Erythroblast (primary cell): ENCODE data around the gene NOL4L.
A peak's percentile ranks its signal among the peaks of the same experiment; 100 is the strongest.
"Not testable (repeated sequence)": the region's sequence is repeated elsewhere in the genome, so short reads cannot be mapped to it uniquely, and the experiment has no call there.

Experiments used
- DNase-seq, 2 experiments: peaks; one replicate each; lab custom pipeline; 2025; lab: John Stamatoyannopoulos, UW
- GATA1 ChIP-seq: IDR thresholded peaks from 2 replicates; pipeline ENCODE4 v1.6.1; 2011; ENCODE audit warnings: low read depth, mild to moderate bottlenecking, control low read depth, low read length, moderate library complexity
- POLR2A ChIP-seq: IDR thresholded peaks from 2 replicates; pipeline ENCODE4 v1.6.1; 2011; ENCODE audit warnings: mild to moderate bottlenecking, low read length

The NOL4L gene

DNA sequence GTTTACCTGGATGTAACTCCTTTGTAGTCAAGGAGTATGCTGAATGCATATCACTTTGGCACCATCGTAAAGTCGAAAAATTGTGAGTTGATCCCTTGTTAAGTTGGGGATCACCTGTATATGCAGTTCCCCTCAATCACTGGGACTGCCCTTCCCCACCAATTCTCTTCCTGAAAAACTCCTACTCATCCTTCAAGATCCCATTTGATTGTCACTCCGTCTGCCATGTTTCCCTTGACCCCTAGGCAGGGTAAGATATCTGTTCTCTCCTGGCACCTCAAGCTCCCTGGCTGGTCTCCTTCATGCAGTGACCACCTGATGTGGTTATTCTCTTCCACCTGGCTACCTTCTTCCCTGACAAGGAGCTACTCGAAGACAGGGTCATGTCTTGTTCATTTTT is 10.0 kb upstream of the NOL4L start:
- DNase-seq = no peak
- TF ChIP-seq POLR2A (no peak), GATA1 (no peak)

DNA sequence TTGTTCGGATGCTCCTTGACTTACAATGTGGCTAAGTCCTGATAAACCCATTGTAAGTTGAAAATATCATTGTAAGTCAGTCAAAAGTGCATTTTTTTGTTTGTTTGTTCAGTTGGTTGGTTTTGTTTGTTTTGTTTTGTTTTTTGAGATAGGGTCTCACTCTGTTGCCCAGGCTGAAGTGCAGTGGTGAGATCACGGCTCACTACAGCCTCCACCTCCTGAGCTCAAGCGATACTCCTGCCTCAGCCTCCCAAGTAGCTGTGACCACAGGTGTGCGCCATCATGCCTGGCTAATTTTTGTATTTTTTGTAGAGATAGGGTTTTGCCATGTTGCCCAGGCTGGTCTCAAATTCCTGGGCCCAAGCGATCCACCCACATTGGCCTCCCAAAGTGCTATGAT is 9.5 kb upstream of the NOL4L start:
- DNase-seq = not testable (repeated sequence)

DNA sequence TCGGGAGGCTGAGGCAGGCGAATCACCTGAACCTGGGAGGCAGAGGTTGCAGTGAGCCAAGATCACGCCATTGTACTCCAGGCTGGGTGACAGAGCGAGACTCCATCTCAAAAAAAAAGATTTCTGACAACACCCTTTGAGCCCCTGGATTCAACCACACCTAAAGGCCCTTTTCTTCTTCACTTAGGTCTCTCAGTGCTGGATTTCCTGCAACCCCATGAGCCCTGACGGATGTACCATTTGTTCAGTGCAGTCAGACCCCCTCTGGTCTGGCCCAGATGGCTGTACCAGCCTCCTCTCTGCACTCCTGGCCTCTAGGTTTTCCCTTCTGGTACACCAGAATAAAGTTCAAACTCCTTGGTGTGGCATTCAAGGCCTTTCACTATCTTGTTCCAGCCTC is 9.1 kb upstream of the NOL4L start:
- DNase-seq = no peak
- TF ChIP-seq POLR2A (no peak), GATA1 (no peak)

DNA sequence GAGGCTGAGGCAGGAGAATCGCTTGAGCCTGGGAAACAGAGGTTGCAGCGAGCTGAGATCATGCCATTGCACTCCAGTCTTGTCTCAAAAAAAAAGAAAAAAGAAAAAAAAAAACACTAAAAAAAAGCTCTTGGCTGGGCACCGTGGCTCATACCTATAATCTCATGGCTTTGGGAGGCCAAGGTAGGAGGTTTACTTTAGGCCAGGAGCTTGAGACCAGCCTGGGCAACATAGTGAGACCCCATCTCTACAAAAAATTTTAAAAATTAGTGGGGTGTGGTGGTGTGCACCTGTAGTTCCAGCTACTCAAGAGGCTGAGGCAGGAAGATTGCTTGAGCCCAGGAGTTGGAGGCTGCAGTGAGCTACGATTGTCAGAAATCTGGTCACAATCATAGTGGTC is 7.5 kb upstream of the NOL4L start:
- DNase-seq = not testable (repeated sequence)

DNA sequence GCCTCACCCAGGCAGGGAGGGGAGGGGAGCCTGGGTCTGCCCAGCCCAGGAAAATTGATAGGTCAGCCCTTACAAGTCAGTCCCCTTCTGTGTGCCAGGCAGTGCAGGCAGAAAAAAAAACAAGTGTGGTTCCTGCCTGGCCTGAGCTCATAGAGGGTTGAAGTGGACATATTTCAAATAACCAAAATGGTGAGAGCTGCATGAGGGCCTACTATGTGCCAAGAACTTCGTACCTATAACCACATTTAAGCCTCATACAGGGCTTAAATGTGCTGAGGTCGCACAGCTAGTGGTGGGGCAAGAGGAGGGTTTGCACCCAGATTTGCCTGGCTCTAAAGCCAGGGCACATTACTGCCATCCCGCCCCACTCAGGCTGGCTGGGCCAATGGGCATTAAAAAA is 6.9 kb upstream of the NOL4L start:
- no peak for TF ChIP-seq POLR2A
- TF ChIP-seq GATA1 = no peak
- DNase-seq = no peak

DNA sequence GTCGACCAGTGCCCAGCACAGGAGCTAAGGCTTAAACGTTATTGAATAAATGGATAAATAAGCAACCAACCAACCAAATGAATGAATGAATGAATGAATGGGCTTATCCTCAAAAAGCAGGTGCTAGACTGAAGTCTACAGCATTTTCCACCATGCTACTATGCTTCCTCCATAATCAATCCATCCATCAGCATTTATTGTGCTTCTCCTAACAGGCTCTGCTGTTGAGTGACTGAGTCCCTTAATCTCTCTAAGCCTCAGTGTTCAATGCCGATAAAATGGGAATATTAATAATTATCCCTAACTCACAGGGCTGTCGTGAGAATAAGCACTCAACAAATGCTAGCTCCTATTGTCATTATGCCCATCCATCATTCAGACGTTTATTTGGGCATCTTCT is 4.6 kb upstream of the NOL4L start:
- no peak for DNase-seq
- TF ChIP-seq GATA1 = no peak
- no peak for TF ChIP-seq POLR2A

DNA sequence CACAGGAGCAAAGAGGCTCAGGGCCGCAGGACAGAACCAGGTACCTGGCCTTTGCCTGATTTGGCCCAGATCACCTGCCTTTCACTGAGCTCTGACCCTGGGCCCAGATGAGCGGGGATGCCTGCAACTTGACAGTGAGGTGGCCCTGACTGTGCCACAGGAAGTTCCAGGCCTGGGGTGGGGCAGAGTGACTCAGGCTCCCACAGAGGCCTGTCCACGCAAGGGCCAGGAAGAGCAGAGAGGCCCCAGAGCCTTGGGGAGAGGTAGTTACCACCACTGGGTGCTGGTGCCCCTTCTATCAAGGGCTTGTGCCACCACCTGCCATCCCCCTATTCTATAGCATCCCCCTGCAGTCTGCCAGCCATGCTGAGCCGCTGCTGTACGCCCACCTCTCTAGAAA is 4.1 kb upstream of the NOL4L start:
- no peak for DNase-seq

DNA sequence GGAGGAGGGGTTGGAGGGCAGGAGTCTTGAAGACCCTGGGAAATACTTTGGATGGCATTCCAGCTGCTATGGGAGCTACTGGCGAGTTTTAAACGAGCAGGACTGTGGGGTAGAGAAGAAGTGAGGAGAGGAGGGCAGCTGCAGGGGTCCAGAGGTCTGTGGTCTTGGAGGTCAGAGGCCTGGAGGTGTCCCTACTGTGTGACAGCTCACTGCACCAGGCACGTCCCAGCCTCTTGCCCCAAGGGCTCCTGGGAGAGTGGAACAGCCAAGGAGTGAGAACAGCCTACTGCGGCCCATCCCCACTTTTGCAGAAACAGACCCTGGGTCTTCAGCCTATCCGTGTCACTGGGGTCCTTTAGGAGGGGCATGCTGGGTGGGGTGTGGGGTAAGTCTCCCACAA is 2.9 kb upstream of the NOL4L start:
- TF ChIP-seq GATA1 = no peak
- no peak for TF ChIP-seq POLR2A
- no peak for DNase-seq

More for the DNA sequence above, 4.1 kb upstream of the NOL4L start:
- TF ChIP-seq POLR2A = no peak
- TF ChIP-seq GATA1 = no peak

DNA sequence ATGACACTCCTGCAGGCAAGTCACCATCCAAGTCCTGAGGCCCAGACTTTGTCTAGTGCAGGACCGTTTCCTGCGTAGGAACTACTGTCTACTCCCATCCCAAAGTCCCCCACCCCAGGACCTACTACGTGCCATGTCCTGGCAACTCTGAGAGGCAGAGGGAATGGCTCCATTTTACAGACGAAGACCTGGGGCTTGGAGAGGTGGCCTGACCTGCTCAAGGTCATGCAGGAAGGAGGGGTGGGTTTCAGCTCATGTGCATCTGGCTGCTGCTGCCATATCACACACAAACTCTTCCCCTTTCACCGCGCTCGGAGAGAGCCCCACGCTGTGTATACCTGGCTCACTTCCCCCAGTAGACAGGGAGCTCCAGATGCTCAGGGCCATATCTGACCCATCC is 1.2 kb upstream of the NOL4L start:
- peak in 1 of 2 experiments; percentile 14 for DNase-seq

DNA sequence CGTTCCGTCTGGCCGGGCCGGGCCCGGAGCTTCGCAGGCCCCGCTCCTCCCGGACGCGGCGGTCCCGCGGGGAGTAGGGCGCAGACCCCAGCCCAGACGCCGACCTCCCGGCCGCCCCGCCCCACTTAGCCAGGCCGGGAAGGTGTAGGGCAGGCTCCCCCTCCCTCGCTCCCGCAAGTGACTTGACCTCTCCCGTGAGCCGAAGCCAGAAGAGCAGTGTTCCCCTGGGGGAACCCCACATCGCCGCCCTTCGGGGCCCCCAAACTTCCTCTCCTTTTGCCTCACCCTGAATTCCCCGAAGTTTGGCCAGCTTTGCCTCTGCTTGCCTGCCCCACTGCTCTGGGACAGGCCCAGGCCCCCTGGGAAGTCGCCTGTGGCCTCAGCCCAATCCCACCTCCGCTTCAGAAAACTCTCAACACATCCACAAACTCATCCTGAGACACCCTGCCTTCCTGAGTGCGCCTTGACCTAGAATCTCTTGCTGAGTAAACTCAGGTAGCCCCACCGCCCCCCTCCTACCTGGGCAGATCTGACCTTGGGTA is 524 bp upstream of the NOL4L start:
- no peak for TF ChIP-seq POLR2A
- TF ChIP-seq GATA1 = no peak
- DNase-seq = peak in 1 of 2 experiments; percentile 33

More for the DNA sequence above, 1.2 kb upstream of the NOL4L start:
- TF ChIP-seq GATA1 (no peak), POLR2A (no peak)

DNA sequence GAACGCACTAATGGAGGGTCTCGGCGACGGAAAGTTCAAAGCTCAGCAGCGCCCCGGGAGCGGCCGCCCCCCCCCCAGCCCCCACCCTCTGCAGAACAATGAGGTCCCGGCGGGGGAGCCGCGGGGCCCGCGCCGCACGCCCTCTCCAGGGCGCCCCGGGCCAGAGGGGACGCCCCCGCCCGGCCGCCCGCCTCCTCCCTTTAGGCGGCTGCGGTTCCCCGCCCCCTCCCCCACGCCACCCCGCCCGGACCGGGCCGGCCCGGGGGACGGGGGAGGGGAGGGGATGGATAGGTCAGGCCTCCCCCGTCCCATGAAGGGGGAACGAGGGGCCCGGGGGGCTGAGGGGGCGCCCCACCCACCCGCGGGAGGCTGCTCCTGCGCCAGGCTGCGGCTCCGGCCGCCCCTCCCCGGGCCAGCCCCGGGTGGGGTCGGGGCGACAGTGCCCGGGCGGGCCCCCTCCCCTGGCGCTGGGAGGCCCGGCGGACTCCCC is 1.5 kb downstream of the NOL4L start:
- no peak for TF ChIP-seq GATA1
- TF ChIP-seq POLR2A = no peak
- peak; percentile 75 to 77 for DNase-seq

DNA sequence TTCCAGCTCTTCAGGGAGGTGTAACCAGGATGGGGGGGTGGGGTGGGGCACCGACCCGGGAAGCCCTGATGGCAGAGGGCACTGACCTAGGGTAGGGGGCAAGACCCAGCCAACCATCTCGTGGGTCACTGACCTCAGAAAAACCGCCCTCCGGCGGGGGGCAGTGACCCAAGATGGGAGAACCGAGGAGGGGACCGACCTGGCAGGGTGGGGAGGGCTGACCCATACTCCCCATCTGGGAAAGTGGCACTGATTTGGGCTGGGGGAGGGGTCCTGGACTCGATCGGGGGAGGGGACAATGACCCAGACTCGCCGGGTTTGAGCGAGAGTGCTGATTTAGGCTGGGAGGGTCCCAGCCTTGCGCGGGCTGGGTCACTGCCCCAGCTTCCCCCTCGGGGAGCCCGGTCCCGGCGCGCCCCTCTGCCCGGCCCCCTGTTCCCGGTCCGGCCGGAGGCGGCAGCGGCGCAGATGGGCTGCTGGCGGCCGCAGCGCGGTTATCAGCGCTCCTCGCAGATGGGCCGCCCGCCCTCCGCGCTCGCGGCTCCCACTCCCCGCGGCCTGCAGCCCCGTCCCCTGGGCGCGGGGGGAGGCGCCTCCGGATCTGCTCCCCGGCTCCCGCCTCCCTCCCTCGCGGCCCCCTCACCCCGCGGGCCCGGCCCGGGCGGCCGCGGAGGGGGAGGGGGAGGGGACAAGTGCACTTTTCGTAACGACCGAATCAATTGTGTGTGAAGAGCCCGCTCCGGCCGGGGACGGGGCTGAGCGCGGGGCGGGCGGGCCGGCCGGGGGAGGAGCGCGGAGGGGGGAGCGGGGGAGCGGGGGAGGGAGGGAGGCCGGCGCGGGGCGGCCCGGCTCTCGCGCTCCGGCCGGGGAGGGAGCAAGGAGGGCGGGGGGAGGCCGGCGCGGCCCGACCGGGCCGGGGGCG is 2.2 kb downstream of the NOL4L start:
- TF ChIP-seq POLR2A (no peak), GATA1 (no peak)
- peak; percentile 71 to 73 for DNase-seq

DNA sequence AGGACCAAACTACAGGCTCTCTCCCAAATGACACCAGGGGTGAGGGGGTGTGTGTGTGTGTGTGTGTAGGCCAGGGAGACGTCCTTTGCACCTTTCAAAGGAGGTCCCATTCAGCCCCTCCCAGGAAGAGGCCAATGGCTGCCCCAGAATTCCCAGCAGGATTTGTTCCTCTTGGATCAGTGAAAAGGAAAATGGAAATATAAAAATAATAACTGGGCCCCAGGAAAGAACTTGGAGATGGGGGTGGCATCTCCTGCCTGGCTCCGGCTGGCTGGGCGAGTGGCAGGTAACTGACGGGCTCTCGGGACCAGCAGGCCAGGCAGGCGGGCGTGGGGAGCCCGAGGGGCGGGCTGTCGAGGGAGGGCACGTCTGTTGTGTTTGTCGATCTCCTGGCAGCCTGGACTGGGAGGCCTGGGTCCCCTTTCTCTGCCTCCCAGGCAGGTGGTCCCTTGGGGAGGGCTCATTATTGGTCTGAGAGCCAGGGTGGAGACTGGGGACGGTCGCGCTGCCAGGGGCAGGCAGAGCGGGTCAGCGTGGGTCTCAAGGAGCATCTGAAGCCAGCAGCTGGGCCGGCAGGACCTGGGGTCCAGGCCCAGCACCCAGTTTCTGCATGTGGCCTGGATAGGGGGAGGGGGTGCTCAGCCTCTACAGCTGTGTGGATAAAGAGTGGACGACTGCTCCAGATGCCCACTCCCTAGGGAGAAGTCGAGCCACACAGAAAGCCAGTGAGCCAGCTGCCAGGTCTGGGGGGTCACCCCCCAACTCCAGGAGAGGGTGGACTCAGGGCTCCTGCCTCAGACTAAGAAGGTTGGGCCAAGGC is 3.1 kb downstream of the NOL4L start:
- TF ChIP-seq GATA1 (no peak), POLR2A (no peak)
- peak; percentile 32 to 34 for DNase-seq
